22Rv1 (cell line): Measurements from ENCODE around the gene SNCAIP.

ENCODE experiments used
- H3K27ac ChIP-seq: fragments of 450-650 bp; 2 replicates; pipeline ENCODE4 v1.5.1; 2017
- ZFX ChIP-seq: fragments of 450-650 bp; IDR thresholded peaks from 2 replicates; pipeline ENCODE4 v1.6.1; 2017; ENCODE audit warnings: antibody characterized with exemption, borderline replicate concordance
- TF ChIP-seq, protein P1 (sequence below): fragments of 450-650 bp; IDR thresholded peaks from 2 replicates; pipeline ENCODE4 v1.5.1; 2017; ENCODE audit warnings: mild to moderate bottlenecking

Gene SNCAIP

DNA sequence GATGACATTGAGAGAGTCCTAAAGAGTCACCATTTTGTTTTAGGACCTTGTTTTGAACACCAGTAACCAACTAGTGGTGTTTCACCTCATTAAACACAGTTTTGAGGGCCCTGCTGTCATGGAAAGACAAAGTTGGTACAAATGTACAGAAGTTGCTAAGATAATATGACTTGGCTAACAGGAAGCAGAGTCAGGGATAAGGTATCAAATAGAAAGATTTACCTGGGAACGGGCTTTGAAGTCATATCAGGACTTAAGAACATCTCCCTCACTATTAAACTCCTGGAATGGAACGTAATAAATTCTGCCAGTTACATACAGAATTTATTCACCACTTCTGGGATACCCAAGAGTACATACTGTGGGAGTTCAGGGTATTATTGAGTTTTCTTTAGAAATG, 115.6 kb downstream of the SNCAIP start:
- TF ChIP-seq ZFX: no peak
- no peak overlapping the region for H3K27ac ChIP-seq

DNA sequence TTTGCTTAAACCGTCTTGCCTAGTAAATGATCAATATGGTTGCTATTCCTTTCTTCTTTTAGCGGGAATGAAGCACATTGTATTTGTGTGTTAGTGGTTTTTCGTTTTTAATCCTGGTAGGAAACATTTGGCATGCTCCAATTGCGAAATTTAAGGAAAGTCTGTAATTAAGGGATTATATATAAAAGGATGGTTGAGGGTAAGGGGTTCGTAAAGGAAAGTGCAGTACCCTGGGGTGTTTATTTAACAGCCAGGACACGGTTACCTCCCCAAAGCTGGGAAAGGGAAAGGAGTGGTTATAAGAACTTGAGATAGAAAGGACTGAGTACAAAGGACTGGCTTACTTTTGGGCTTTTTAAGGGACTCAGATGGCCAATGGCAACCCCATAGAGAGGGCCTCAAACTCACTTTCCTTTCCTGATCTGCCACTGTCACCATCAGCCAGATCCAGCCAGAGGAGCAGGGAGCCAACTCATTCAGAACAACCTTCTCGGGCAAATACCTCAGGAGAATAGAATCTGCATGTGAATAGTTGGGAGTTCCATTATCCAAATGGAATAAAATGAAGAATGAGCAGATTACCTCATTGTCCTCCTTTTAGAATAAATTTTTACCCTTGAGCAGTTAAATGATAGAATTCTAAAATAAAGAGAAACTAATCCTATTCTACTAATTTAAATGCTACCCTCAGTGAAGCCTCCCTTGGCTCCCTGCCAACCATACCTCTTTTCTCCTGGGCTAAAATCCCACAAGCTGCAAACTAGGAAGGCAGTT, 117.7 kb downstream of the SNCAIP start:
- no peak overlapping the region for H3K27ac ChIP-seq
- no peak for TF ChIP-seq ZFX
- TF ChIP-seq, protein P1, sequence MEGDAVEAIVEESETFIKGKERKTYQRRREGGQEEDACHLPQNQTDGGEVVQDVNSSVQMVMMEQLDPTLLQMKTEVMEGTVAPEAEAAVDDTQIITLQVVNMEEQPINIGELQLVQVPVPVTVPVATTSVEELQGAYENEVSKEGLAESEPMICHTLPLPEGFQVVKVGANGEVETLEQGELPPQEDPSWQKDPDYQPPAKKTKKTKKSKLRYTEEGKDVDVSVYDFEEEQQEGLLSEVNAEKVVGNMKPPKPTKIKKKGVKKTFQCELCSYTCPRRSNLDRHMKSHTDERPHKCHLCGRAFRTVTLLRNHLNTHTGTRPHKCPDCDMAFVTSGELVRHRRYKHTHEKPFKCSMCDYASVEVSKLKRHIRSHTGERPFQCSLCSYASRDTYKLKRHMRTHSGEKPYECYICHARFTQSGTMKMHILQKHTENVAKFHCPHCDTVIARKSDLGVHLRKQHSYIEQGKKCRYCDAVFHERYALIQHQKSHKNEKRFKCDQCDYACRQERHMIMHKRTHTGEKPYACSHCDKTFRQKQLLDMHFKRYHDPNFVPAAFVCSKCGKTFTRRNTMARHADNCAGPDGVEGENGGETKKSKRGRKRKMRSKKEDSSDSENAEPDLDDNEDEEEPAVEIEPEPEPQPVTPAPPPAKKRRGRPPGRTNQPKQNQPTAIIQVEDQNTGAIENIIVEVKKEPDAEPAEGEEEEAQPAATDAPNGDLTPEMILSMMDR: no peak

DNA sequence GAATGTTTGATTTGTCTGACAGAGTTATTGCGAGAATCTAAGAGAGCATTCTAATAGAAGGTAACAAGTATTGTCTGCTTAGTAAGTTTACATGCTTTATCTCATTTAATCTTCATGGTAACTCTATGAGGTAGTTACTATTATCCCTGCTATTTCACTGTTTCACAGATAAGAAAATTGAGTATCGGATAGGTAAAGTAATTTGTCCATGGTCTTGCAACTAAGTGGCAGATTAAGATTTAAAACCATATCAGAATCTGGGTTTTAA, 118.2 kb downstream of the SNCAIP start:
- no peak overlapping the region for H3K27ac ChIP-seq
- TF ChIP-seq, protein P1: no peak
- TF ChIP-seq ZFX: no peak

DNA sequence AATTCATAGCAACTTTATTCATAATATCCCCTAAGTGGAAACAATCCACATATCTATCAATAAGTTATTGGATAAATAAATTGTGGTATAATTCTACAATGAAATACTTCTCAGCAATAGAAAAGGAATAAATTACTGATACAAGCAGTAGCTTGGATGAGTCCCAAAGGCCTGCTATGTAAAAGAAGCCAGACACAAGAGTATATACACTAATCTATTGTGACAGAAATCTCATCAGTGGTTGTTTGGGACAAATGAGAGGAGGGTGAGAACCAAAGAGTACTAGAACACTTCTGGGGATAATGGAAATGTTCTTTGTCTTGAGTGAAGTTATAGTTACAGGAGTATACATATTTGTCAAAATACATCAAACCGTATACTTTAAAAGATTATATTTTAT, 119.3 kb downstream of the SNCAIP start:
- no peak overlapping the region for H3K27ac ChIP-seq
- TF ChIP-seq ZFX: no peak
- TF ChIP-seq, protein P1: no peak

DNA sequence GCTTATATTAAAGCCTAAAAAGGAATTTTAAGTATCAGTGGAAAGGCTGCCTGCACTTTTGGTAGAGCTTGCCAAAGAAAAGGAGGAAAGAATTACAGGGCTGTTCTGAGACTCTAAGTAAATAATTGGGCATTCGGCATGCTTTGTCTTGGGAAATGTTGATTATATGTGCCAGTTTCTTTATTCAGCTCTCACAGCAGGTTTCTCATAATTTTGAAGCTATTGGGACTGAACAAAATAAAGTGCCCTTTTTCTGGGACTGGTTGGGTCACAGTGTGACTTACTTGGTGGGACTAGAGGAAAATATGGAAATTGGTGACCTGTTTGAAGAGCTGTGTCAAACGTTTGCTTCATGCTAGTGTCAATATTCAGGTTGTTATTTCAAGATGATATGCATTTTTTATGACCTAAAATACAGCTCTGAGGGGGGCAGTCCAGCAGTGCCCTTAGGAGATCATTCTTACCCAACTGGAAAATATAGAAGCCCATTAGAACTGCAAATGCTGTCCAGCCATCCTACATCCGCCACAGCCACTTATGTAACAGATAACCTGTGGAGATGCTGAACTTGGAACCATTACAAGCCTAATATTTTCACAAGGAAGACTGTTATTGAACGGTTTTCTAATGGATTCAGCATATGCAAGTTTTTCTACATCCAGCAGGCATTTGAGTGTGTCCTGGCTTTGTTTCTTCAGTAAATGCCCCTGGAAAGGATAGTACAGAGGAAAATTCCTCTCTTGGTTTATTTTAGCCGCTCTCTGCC, 122.4 kb downstream of the SNCAIP start:
- TF ChIP-seq, protein P1: no peak
- no peak for TF ChIP-seq ZFX
- no peak overlapping the region for H3K27ac ChIP-seq

DNA sequence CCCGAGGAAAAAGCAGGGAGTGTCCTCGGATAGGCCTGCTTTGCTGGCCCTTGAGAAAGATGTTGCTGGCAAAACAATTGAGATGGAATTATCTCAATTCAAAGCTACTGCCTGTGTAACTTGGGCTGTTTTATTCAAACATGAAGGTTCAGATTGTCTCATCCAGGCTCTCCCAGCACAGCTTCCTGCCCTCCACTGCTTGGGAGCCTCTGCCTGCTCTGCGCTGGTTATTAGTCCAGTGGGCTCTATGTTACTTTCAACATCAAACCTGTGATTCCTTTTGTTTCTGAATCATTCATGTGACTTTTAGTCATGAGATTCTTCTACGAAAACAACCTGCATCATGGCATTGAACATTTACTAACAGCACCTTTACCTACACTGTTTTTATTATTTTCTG, 123.2 kb downstream of the SNCAIP start:
- no peak for TF ChIP-seq ZFX
- TF ChIP-seq, protein P1: no peak
- H3K27ac ChIP-seq: no peak overlapping the region

DNA sequence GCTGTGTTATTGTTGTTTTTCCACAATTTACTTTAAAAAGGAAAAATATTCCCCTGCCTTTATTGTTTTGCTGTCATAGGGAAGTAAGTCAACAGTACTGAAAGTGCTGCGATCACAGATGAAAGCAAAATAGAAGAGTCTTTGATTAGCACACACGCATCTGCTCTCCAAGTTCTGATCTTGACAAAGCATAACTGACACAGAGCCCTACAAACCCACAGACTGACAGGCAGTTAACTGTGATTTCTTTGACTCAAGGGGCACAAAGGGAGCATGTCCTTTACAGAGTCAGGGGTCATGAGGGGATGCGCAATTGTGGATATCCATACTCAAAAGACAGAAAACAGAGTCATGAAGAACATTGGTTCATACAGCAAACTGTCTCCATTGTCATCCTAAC, 123.7 kb downstream of the SNCAIP start:
- no peak overlapping the region for H3K27ac ChIP-seq
- TF ChIP-seq, protein P1: no peak
- TF ChIP-seq ZFX: no peak

DNA sequence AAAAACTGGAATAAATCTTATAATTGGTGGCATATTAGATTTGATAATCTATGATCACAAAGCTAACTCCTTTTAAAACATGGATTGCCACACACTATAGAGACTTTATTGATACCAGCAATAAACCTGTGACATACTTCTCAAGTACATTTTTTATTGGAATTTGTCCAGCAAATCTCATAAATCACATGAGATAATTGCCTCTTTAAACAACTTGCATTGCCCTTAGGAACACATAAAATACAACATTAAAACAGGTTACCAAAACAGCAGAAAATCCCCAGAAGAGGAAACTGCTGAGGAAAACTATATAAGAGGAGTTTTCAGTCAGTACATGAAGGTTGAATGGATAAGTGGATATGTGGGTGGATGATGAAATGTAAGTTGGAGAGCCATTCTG, 124.6 kb downstream of the SNCAIP start:
- no peak for TF ChIP-seq ZFX
- TF ChIP-seq, protein P1: no peak
- no peak overlapping the region for H3K27ac ChIP-seq
